GM18873 (cell line): ENCODE results near the gene IL1RAP.

Experiments
- ATAC-seq: cut with Tn5 transposase; IDR thresholded peaks from one replicate; pipeline ENCODE4 v1.9.1; 2021; ENCODE audit warnings: mild to moderate bottlenecking, moderate library complexity, moderate number of reproducible peaks; ENCODE audit not compliant: unreplicated experiment, low FRiP score

IL1RAP gene

DNA sequence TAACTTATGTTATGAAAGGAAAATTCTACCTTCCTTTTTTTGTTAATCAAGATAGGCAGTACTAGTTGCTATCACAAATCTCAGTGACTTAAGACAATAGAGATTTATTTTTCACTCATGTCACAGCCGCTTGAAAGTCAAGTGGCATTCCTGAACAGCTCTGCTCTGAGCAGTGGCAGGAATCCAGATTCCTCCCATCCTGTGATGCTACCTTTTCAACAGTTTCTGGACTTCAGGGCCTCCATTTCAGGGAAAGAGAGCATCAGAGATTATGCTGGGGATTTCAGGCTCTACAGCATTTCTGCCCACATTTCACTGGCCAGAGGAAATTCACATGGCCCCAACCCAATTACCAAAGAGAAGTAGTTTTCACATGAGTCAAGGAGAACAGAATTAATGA is 83.4 kb downstream of the IL1RAP start:
- ATAC-seq: no peak

DNA sequence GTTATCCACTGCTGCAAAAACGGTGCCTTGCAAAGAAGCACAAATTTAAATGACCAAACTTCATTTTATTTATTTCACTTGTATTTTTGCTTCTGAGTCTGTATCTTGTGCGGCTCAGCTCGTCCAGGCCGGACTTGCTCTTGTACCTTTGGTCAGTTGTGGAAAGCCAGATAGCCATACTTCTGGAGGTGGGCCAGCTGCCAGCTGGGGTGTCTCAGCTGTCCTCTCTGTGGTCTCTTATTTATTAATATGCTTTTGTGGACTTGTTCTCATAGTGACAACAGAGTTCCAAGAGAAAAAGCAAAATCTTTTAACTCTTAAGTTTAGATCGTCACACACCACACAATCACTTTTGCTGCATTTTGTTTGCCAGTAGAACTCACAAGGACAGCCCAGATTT is 87.7 kb downstream of the IL1RAP start:
- ATAC-seq: no peak

DNA sequence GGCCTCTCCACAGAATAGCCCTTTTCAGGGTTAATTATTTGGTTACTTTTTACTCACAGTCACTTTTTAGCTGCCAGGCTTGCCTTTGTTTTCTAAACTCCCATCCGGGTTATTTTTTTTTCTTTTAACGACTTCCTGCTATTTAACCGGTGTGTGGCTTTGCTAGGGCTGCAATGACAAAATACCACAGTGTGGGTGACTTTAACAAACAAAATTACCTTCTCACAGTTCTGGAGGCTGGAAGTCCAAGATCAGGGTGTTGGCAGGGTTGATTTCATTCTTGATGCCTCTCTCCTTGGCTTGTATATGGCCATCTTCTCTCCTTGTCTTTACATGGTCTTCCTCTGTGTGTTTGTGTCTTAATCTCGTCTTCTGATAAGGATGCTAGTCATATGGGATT is 91.5 kb downstream of the IL1RAP start:
- ATAC-seq: no peak

DNA sequence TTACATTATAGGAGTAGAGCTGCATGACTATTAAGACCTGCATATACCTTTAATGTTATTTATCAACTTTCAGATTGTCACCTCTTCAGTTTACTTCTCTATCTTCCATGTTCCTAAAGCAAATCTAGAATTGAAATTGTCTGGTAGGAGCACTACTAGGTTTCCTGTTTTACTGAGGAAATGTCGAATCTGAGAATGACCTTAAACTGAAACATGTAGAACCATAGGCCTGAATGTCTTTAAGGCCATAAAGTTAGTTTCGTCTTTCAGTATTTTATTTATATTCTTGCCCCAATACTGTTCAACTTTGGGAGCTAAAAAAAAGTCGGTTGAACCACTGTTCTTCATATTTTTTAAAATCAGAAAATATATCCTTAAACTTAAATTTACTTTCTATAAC is 92.7 kb downstream of the IL1RAP start:
- no peak for ATAC-seq

DNA sequence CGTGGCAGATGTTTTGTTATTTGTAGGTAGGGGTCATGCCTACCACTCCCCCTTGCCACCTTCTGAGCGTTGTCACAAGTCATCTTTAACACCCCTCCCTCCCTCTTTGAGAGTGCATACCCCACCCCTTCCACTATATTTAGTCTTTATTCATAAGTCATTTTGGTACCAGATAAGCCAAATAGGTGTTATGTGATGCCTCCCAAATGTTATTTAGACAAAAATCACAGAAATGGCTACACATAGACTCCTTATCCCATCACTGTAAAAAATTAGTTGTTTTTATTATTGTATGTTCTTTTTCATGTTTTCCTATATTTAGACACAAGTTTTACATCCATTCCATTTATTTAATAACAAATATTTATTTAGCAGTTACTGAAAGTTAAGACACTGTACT is 93.1 kb downstream of the IL1RAP start:
- no peak for ATAC-seq

DNA sequence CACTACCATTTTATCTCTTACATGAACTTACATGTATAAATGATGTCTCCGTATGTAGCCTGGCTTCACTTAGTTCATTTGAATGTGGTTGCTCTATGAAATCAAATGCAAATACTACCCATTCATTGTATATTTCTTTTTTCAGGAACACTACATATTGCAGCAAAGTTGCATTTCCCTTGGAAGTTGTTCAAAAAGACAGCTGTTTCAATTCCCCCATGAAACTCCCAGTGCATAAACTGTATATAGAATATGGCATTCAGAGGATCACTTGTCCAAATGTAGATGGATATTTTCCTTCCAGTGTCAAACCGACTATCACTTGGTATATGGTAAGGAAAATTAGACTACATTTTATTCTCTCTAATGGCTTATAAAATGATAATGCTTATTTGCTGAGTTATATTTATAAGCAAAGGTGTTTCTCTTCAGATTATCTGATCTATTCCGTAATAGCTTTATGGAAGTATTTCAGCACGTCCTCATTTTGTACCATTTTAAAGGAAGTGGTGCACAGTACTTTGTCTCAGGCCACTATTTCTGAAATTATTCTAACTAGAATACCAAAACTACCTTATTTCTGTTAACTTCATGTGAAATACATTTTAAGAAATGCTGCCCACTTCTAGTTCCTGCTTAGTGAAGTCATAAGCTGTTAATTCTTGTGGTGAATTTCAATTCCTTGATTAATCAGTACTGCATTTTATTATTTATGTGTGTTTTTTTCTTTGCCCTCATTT is 95.1 kb downstream of the IL1RAP start:
- no peak for ATAC-seq

DNA sequence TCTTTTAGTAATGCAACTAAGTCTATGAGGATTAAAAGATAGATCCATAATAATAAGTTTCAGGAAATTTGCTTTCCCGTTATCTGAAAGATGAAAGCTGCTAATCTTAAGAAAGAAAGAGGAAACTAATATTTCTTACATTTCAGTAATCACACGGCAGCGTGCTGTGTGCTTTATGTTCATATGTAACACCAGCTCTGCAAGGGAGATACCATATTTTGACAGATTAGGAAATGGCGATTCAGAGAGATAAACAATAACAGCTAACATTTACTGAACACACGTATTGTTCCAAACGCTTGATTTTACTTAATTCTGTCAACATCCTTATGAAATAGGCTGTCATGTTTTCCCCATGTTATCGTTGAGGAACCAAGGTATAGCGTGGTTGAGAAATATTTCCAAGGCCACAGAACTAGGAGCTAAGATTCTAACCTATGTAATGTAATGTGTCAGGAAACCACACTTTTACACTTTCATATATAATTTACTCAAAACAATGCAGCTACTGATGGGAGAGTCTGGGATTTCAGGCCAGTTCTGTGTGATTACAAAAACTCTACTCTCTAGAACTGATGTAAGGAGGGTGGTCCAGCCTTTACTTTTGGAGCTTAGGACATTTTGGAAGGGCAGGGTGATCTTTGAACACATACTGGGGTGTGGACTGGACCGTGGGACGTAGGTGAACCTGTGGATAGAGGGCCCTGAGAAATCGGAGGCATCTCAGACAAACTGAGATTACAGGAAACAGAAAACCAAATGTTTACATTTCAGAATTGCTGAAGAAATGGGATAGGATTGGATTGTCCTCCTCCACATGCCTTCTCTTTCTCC is 100.6 kb downstream of the IL1RAP start:
- ATAC-seq: no peak

DNA sequence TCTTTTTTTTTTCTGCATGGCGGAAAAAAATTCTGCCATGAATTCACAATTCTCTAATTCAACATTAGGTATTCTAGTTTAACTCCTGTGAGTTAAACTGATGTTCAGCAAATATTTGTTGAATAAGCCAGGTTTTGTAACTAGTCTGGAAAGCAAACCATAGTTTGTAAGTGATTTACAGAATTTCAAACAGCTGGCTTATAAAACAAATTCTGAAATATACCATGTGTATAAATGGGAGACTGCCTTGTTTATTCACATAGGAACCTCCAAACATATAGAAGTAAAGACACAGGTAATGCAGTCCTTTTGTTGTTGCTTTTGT is 101.1 kb downstream of the IL1RAP start:
- no peak for ATAC-seq

DNA sequence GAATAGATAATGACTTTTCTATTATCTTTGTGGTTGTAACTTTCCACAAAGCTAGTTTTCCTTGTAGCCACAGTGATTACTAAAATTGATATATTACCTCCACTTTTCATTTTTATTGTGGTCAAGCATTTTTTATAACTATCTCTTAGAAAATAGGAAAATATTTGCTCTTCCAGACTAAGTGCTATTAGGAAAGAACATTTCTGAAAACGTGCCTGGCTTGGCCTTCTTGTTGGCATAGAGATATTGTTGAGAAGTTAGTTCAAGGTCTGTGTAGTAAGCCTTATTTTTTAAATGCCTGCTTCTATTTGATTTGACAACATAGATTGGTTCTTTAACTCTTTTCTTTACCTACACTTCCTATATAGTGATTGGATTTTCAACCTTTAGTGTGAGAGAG is 101.7 kb downstream of the IL1RAP start:
- ATAC-seq: no peak

DNA sequence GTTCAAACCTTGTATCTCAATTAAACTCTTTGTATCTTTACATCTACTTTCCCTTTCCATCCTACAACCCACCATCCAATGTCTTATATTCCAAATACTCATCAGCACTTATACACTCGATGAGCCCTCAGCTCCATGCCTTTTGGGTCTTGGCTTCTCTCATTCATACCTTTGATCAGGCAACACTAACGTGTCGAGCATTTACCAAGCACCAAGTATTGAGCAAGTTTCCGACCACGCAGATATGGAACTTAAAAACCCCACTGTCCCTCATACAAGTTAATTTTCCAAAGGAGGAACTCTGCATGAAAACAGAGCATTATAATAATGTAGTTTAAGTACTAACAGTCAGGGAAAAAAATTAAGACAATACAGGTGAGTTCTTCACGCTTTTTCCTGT is 102.8 kb downstream of the IL1RAP start:
- no peak for ATAC-seq

DNA sequence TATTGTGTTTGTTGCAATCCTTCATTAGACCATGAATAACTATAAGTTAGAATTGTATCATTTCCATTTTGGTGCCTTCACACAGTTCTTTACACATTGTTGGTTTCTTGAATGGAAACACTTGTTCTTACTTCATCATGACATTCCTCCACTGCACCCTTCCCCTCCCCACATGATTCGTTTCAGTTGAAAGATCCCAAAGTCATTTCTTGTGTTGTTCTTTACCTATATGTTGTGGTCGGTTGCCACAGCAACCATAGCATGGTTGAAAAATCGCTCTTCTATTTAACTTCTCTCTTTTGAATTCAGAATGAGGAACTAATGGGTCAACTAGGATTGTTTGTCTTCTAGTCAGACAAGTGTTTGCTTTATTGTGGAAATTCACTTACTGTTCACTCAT is 103.3 kb downstream of the IL1RAP start:
- no peak for ATAC-seq

DNA sequence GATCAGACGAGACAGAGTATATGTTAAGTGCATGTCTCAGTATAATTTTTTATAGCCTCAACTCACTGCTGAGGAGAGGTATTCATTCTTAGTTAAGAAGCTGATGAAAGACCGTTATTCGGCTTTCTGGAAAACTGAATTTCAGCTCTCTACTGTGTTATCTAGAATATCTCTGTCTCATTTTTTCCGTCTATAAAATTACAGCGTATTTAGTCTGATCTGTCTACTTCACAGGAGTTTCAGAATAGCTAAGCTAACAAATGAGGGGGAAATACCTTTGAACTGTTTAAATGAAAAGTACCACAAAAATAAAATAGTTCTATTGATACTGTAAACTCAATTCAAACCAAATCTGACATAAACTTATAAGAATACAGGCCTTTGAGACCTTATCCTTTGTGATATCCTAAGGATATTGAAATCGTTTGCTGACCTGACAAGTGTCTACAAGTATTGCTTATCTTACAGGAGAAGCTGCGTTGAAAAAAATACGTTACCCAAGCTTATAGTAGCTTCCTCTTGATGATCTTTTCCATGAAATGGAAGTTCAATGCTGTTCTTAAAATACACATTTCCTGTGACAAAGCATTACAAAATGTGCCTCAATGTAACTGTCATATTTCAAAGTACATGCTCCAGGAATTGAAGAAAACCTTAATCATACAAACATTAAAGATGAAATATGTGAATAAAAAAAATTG is 104.6 kb downstream of the IL1RAP start:
- no peak for ATAC-seq

DNA sequence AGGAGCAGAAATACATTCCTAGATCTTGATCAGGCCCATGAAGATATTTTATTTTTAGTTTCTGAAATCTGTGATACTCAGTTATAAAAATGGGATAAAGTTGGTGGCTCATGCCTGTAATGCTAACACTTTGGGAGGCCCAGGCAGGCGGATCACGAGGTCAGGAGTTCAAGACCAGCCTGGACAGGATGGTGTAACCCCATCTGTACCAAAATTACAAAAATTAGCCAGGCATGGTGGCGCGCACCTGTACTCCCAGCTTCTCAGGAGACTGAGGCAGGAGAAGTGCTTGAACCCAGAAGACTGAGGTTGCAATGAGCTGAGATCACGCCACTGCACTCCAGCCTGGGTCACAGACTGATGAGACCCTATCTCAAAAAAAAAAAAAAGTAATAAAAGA is 105.5 kb downstream of the IL1RAP start:
- no peak for ATAC-seq

DNA sequence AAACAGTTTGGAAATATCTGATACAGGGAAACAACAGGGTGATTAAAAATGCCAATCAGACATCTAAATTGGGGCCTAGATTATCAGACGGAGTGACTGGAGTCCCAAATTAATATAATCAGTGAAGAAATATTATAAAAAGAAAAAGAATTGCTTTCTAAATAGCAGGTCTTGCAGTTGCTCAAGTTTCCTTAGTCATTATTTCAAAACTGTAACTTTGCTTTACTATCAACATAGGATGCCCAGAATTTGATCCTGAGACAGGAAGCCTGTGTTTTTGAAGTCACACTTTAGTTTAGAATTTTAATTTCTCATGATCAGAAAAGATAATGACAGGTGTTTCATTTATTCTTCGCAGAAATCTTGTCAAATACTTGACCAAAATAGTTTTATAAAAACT is 105.9 kb downstream of the IL1RAP start:
- no peak for ATAC-seq

DNA sequence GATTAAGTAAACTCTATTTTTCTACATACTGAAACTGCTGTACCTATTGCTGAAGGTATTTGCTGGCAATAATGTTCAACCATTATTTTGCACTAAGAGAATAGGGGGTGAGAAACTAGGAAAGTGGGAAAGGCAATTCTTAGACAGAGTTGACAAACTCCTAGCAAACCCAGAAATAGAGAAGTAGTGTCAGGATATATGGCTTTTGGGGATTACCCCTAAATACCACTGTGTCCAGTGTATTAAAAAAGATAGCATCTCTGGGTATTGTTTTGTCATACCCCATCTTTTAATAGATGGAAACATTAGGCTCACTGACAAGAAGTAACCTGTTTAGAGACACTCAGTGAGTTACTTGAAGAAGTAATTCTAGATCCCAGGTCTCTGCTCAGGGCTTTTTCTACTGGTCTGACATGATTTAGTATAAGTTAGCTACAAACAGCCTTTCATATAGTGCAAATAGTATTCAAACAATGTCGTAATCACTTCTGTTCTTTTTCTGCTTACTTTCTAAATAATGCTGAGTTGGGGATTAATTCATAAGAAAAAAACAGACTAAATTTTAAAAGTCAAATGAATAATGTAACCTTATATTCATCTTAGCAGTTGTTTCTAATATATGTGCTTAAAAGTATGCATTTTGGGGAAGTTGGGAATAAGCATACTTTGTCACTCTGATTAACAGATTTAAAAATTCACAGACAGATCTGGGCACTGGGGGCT is 107.2 kb downstream of the IL1RAP start:
- no peak for ATAC-seq

DNA sequence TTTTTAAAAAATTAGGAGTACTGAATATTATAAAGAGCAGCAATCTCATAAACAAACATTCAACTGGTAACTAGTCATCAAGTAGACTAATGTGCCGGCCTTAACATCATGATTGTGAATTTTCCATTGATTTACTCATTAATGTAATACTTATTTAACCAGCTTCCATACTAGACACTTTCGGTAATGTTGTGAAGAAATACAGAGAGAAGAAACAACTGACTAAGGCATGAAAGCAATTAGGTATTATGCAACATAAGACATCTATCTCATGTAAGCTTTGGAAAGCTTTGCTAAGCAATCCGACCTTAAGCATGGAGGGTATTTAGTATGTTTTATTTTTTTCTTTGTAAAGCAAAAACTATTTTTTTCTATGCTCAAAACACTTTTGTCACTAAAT is 108.0 kb downstream of the IL1RAP start:
- ATAC-seq: no peak

DNA sequence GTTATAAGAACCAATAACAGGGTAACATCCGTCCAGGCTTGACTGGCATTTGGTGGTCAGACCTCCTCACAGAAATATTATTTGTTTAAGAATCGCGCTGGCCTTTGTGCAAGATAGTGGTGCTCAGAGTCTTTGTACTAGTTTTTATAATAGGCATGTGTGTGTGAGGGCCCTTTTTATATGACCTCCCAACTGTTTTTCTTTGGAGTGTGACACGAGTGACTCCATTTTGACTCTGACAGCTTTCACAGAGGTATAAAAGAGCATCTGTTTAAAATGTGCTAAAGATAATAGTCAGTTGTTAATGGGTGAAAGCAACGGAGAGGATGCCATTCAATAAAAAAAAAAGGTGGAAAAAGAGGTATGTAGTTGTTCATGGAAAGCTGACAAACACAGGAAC is 110.4 kb downstream of the IL1RAP start:
- no peak for ATAC-seq

DNA sequence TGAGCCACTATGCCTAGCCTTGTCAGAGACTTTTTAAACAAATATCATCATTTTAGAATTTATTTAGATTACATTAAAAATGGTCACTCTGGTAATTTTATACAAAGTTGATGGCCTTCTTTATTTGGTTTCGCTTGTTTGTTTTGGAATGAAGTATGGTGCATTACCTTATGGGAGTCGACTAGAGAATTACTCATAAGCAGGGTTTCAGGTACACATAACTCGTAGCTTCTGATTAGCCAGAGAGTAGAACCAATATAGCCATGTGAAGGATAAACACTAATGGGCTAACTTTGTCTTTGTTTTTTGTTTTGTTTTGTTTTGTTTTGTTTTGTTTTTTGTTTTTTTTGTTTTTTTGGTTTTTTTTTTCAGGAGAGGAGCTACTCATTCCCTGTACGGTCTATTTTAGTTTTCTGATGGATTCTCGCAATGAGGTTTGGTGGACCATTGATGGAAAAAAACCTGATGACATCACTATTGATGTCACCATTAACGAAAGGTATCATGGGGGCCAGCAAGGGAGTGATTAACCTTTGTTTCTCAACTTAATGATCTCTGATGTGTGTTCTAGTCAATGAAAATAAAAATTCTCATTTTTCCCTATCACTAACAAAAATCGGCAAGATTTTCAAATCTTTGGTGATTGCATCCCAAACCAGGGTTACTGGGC is 113.2 kb downstream of the IL1RAP start:
- ATAC-seq: no peak

DNA sequence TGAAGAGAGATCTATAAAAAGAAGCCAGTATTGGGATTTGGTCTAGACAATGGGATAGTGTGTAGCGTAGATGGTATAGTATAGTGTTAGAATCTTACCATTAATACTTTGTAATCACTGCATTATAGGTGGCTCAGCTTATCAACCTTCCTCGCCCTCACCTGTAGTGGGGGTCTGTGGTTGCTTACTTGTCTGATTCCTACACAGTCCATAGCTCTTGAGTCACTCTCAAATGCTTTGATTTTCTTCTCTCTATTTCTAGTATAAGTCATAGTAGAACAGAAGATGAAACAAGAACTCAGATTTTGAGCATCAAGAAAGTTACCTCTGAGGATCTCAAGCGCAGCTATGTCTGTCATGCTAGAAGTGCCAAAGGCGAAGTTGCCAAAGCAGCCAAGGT is 115.2 kb downstream of the IL1RAP start:
- ATAC-seq: no peak

DNA sequence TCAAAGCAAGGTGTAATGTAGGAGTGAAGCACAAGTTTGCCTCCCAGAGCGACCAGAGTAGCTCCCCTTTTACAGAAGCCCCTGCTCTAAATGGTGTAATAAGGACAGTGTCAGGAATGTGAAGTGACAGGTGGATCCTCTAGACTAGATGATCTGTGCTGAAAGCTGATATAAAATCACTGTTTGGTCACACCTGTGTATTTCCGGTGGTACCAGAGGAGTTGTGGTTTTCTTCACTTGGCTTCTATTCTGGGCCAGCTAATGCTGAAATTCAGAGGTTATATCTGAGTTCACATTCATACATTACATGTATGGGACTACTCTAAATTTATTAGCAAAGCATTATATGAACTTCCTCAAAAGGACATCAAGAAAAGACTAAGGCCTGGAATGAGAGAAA is 117.4 kb downstream of the IL1RAP start:
- ATAC-seq: no peak
